Measurements from ENCODE around the gene CLTA. TPM values are rescaled to one million over a fixed set of nuclear protein-coding genes. Genes with fewer than 3 reads are reported as not detected.

The CLTA gene
- total RNA-seq, 1 donor from 2014 or later: 222 TPM

- no peak for DNase-seq (ENCODE audit: low read depth, low spot score)
- H3K4me3 Mint-ChIP-seq: no peak overlapping the region
- peaks cover 11% of the 10 kb centered on the region for H3K36me3 Mint-ChIP-seq (ENCODE audit: low read depth)
- H3K4me1 Mint-ChIP-seq: peaks cover 15% of the 10 kb centered on the region
- TF ChIP-seq, protein P1, sequence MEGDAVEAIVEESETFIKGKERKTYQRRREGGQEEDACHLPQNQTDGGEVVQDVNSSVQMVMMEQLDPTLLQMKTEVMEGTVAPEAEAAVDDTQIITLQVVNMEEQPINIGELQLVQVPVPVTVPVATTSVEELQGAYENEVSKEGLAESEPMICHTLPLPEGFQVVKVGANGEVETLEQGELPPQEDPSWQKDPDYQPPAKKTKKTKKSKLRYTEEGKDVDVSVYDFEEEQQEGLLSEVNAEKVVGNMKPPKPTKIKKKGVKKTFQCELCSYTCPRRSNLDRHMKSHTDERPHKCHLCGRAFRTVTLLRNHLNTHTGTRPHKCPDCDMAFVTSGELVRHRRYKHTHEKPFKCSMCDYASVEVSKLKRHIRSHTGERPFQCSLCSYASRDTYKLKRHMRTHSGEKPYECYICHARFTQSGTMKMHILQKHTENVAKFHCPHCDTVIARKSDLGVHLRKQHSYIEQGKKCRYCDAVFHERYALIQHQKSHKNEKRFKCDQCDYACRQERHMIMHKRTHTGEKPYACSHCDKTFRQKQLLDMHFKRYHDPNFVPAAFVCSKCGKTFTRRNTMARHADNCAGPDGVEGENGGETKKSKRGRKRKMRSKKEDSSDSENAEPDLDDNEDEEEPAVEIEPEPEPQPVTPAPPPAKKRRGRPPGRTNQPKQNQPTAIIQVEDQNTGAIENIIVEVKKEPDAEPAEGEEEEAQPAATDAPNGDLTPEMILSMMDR (conservative IDR thresholded peaks at IDR 0.05): no peak
- no peaks in the 10 kb centered on the region for H3K27me3 Mint-ChIP-seq (ENCODE audit: low read depth)
- peaks cover 5% of the 10 kb centered on the region for H3K9me3 Mint-ChIP-seq
- H3K27ac Mint-ChIP-seq (ENCODE audit: unreplicated experiment): no peak overlapping the region
These were observed 29.5 kb upstream of the CLTA start for GRCh38 chr9:36161187-36161586.

DNA sequence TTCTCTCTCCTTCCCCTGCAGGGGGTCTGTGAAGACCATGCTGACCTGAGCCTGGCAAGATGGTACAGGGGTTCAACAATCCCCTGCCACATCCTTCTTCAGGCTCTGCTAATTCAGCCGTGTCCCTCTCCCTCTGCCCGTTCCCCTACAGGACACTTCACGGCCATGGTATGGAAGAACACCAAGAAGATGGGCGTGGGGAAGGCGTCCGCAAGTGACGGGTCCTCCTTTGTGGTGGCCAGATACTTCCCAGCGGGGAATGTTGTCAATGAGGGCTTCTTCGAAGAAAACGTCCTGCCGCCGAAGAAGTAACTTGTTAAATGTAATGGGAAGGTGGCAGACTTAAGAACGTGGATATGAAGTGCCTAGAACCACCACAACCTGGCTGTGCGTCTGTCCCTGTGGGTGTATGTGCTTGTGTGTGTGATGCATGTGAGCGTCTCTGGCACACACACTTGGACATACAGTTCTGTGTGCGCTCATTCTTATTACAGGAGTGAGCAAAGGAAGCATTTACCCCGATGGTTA lies 28.4 kb upstream of the CLTA start:
- Mint-ChIP-seq H3K9me3 (peaks cover 5% of the 10 kb centered on the region), H3K27ac (ENCODE audit: unreplicated experiment) (no peak overlapping the region), H3K36me3 (ENCODE audit: low read depth) (peaks cover 8% of the 10 kb centered on the region), H3K4me3 (no peak overlapping the region), H3K4me1 (peaks cover 15% of the 10 kb centered on the region), H3K27me3 (ENCODE audit: low read depth) (peaks cover 2% of the 10 kb centered on the region)
- TF ChIP-seq, protein P1 (conservative IDR thresholded peaks at IDR 0.05): no peak
- DNase-seq (ENCODE audit: low read depth, low spot score): no peak

DNA sequence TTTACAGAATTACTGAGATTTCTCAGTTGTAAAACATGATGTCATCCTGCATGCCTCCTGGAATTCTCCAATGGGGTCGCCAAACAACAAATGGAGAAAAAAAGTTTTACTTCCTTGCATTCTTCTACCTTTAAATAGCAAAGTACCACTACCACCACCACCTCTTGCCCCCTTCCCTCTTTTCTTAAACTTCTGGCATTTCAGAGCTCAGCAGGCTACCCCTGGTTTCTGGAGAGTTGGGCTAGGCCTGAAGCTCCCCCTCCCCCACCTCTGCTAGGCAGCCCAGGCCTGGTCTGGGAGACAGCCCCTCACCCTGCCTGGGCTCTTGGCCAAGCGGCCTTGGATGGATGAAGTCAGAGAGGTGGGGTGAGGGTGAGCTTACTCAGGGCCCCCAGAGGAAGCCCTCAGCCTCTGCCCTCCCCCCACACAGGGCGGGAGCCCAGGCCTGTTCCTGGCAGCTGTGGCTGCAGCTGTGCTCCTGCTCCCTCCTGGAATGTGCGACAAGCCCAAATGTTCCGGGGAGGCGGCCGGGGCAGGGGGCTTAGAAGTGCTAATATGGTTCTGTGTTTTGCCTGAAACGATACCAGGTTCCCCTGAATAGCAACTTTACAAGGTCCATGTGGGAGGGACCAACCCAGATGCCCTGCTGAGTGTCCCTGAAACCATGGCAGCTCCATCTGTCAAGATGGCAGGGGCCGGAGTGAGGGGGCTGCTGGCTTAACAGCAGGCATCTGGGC lies 27.5 kb upstream of the CLTA start:
- Mint-ChIP-seq H3K27me3 (ENCODE audit: low read depth) (peaks cover 2% of the 10 kb centered on the region), H3K27ac (ENCODE audit: unreplicated experiment) (peak overlapping the region; percentile 68), H3K9me3 (peaks cover 3% of the 10 kb centered on the region), H3K4me3 (no peak overlapping the region), H3K36me3 (ENCODE audit: low read depth) (peaks cover 3% of the 10 kb centered on the region), H3K4me1 (peaks cover 15% of the 10 kb centered on the region)
- TF ChIP-seq, protein P1 (conservative IDR thresholded peaks at IDR 0.05): no peak
- DNase-seq (ENCODE audit: low read depth, low spot score): peak; percentile 12

DNA sequence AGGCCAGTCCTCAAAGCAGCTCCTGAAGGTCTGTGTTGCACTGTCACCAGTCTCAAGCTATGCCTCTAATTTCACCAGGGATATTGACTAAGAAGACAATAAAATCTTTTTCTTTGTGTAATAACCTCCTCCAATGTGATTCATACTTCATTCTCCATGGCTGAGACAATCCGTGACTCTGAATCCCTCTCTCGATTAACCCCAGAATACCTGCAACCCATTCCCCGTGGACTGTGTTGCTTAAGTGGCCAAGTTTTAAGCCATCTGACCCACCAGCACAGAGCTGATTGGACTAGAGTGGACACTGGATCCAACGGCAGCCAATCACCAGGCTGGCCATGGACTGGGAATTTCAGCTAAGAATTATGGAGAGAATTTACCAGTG lies 26.9 kb upstream of the CLTA start:
- peaks cover 15% of the 10 kb centered on the region for H3K4me1 Mint-ChIP-seq
- TF ChIP-seq, protein P1 (conservative IDR thresholded peaks at IDR 0.05): no peak
- H3K36me3 Mint-ChIP-seq (ENCODE audit: low read depth): no peaks in the 10 kb centered on the region
- no peak for DNase-seq (ENCODE audit: low read depth, low spot score)
- peaks cover 2% of the 10 kb centered on the region for H3K27me3 Mint-ChIP-seq (ENCODE audit: low read depth)
- H3K27ac Mint-ChIP-seq (ENCODE audit: unreplicated experiment): no peak overlapping the region
- H3K9me3 Mint-ChIP-seq: no peaks in the 10 kb centered on the region
- no peak overlapping the region for H3K4me3 Mint-ChIP-seq

DNA sequence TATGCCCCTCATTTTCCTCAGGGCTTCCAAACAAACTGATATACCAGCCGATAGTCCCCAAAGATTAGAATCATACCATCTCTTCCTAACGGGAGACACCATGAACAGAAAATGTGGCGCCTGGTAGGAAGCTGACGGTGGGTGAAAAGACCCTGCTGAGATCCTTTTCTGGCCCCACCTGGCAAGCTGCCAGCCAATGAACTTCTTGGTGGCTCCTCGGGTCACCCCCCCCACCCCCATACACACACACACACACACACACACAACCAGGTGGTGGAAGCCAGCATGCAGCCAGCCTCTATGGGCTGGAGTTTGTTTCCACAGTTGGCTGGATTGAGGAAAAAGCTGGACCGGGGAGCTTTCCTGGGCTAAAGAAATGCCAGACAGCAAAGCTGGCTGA lies 26.3 kb upstream of the CLTA start:
- Mint-ChIP-seq H3K9me3 (no peaks in the 10 kb centered on the region), H3K36me3 (ENCODE audit: low read depth) (no peaks in the 10 kb centered on the region), H3K27ac (ENCODE audit: unreplicated experiment) (no peak overlapping the region), H3K27me3 (ENCODE audit: low read depth) (peaks cover 2% of the 10 kb centered on the region), H3K4me1 (peaks cover 15% of the 10 kb centered on the region), H3K4me3 (no peak overlapping the region)
- TF ChIP-seq, protein P1 (conservative IDR thresholded peaks at IDR 0.05): no peak
- DNase-seq (ENCODE audit: low read depth, low spot score): no peak
